ENCODE measurements around the gene CACNA1S.

Gene CACNA1S

DNA sequence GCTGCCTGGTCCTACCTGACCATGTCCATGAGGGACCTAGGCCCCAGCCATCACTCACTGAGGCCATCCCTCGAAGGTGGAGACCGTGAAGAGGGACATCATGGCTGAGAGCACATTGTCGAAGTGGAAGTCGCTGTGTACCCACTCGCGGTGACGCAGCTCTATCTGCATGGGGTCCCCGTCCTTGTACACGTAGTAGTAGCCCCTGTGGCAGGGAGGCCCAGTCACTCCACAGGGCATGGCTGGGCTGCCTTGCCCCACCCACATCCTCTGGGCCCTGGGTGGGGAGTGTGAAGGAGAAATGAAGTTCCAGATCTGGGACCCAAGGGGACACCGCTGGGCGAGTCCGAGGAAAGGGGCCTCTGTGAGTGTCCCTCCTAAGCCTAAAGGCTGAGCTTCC lies 50.3 kb downstream of the CACNA1S start:
- DNase-seq (ENCODE audit: low spot score) = no peak

DNA sequence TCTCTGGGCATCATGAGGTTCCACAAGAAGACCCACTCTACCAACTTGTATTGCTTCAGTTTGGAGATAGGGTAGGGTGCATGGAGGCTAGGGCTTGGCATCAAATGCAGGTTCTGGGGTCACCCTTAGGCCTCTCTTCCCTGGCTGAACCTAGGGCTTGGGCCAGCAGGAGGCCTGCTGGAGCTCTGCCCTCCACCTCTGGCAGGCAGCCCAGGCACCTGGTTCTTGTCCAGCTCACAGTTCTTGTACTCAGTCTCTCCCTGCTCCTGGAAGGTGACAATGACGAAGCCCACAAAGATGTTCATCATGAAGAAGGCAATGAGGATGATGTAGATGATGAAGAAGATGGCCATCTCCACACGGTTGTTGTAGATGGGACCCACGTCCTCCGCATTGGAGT lies 51.2 kb downstream of the CACNA1S start:
- DNase-seq (ENCODE audit: low spot score) = no peak

DNA sequence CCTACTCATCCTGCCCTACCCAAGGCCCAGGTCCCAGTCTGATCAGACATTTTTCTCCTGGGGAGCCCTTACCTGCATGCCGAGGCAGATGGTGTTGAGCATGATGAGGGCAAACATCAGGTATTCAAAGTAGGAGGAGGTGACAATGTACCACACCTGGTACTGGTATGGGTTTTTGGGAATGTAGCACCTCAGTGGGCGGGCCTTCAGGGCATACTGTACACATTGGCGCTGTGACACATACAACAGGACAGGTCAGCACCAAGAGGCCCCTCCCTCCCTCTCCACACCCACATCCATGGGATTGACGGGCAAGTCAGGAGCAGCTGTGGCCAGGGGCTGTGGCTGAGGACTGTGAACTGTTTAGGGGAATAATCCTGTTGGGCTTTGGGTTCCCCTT lies 51.6 kb downstream of the CACNA1S start:
- DNase-seq (ENCODE audit: low spot score) = no peak

DNA sequence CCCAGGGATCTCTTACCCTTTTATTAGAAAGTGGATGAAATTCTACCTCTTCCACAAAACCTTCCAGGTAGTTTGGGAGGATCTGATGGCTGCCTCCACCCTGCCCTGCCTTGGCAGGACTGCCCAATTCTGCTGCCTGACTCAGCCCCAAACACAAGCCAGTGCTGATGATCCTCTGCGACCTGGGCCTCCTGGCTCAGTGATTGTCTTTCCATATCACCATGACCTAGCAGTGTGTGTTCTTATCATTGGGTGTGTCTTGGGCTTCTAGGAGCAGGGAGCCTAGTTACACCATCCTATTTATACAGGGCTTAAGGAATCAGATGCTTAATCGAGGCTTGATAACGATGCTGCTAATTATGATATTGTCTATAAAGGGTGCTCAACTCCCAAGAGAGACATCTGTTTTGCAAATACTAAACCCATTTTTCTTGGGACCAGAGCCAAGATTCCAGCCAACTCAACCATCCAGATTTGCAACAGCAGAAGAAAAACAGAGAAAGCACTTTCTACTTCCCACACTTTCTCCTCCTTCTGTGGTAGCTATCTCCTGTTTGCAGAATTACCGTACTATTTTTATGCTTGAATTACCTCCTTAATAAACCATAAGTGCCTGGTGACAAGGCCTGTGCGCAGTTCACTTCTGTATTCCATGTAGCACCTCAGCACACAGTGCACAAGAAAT lies 52.2 kb downstream of the CACNA1S start:
- DNase-seq (ENCODE audit: low spot score) = no peak

DNA sequence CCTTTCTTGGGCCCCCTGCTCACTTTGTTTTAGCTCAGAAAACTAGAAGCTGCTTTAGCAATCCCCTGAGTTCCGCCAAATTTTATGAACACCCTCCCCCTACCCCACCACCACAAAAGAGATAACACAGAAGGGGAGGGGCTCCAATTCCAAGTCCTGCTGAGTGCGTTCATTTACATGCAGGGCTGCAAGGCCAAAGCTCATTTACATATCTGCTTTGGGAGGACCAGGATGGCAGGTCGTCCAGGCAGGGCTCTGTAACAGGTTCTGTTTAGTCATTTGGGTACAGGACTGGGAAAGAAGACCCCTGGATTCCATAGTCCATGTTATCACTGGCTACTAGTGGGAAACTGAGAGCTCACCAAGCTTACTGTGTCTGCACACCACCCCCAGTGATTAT lies 52.8 kb downstream of the CACNA1S start:
- DNase-seq (ENCODE audit: low spot score) = no peak

DNA sequence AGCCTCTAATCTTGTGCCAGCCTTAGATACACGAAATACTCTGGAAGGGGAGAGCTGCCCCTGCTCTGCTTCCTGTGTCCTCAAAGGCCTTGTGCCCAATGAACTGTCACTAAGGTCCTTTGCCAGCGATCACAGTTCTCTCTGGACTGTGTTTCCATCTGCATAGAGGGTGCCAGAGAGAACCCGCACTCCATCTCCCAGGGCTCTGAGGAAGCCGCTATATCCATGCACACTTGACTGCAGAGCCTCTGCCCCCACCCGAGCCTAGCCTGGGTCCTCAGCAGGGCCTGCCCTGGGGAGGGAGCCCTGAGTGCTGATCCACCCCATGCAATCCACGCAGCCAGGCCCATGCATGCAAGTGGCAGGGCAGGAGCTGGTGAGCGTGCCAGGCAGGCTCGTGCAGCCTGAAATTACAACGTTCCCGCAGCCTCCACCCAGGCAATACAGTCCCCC lies 58.1 kb downstream of the CACNA1S start:
- DNase-seq (ENCODE audit: low spot score) = no peak

DNA sequence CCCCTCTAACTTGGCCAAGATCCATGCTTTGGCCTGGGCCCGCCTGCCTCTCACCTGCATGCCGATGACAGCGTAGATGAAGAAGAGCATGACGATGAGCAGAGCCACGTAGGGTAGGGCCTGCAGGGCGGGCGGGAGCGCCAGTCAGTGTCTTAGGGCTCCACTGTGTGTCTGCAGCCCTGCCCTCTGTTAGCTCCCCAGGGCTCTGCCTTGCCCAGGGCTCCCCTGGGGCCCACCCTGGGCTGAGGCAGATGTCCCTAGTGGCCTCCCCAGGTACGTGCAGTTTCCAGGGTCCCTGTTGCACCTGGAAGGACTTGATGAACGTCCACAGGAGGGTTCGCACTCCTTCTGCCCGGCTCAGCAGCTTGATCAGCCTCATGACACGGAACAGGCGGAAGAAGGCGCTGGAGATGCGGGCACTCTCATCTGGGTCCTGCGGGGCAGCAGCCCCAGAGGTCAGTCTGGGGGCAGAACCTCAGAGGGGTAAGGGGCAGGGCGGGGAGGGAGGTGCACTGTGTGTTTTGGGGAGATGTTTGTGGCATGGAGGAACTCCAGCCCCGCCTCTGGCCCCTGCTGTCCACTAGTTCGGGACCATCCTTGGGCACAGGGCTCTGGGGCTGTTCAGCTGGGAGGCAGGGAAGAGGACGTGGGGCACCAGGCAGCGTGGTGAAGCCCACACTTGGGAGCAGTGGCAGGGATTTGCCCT lies 58.9 kb downstream of the CACNA1S start:
- DNase-seq (ENCODE audit: low spot score) = no peak

DNA sequence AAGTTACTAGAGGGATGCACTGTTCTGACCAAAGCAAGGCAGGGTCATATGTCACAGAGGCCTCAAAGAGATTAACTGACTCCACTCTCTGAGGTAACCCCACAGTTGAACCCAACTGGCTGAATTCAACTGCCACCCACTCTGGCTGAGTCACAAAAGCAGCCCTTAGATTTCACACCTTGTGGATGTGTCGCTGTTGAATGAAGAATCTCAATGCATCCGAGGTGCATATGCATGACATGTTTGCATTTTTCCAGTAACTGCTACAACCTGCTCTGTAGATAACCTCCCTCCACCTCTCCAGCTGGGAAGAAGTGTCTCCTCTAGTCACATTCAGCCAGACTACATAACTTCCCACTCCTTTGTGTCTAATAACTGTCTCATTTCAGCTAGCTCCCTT lies 60.8 kb downstream of the CACNA1S start:
- no peak for DNase-seq (ENCODE audit: low spot score)

DNA sequence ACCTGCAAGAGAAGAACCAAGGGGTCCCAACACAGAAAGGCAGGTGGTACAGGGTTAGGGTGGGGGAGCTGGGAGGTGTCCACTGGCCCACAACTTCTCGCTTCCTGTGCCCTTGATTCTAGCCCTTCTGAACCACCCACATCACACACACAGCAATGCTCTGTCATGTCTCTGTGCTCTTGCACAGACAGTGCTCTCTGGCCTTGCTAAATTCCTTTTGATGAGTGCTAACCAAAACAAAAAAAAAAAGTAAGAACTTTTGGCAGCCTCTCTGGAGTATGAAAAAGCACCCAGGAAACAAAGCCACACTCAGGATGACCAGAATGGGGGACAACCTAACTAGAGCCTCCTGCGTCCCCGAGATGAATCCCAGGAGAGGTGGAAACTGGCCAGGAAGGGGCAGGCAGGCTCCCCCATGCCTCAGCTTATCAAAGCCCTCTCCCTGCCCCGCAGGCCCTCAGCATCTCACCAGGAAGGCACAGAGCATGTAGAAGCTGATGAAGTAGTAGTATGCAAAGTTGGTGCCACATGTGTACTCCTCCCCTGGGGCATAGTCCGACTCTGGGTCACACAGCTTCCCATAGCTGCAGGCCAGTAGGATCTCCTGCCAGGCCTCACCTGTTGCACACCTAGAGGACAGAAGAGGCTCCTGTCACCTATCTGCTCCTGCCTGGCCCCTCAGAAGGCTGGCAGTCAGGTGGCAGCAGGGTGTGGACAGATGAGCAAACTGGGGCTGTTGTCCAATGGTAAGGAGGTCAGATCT lies 61.5 kb downstream of the CACNA1S start:
- DNase-seq (ENCODE audit: low spot score) = no peak

DNA sequence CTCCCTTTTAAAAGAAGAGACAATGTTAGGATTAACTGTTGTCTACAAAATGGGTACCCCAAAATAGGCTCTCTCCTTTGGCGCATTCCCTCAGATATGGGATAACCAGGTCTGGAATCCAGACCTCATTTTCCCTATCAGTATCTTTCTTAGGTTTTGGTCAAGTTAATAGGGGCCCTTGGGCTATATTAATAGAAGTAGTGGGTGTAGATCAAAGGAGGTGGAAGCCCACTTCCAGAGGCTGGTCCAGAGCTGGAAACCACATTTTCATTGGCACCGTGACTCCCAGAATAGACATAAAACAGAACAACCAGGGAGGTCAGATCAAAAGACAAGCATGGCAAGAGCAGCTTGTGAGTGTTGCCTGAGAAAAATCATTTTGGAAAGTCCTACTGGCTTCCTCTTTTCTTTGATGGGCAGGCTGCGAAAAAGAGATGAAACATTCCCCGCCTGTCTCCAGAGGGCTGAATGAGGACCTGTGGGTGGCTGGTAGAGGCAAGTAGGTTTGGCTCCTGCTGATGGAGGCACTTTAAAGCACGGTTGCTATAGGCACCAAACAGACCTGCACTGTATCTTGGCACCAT lies 62.9 kb downstream of the CACNA1S start:
- no peak for DNase-seq (ENCODE audit: low spot score)

DNA sequence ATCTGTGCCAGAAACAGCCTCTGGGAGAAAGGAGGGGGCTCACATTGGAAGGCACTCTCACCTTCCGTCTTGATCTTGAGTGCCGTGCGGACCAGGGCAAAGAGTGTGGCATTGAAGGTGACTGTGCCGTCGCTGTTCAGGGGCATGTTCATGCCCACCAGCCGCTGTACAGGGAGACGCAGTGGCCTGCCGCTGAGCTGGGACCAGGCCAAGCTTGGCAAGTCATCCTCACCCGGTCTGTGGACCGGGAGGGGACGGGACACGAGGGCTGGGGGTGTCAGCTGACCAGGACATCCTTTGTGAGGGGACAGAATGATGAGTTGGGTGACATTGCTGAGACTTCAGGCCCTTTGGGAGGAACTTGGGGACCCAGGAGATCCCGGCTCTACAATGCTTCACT lies 63.7 kb downstream of the CACNA1S start:
- no peak for DNase-seq (ENCODE audit: low spot score)

DNA sequence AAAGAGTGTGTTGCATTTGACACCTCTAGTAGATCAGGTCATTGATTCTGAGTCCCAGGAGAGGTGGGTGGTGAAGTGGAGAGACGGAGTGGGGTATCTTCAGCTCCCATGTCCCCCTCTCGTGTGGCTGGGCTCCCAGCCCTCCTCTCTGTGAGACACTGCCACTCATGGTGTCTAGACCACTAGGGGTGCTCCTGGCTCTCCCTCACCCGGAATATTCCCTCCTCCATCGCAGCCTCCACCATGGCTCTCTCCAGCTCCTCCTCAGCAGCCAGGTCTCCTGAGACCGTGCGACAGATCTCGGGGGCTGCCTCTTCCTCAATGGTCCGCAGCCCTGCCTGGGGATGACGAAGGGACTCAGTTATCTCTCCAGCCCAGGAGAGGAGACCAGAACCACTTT lies 68.1 kb downstream of the CACNA1S start:
- no peak for DNase-seq (ENCODE audit: low spot score)

DNA sequence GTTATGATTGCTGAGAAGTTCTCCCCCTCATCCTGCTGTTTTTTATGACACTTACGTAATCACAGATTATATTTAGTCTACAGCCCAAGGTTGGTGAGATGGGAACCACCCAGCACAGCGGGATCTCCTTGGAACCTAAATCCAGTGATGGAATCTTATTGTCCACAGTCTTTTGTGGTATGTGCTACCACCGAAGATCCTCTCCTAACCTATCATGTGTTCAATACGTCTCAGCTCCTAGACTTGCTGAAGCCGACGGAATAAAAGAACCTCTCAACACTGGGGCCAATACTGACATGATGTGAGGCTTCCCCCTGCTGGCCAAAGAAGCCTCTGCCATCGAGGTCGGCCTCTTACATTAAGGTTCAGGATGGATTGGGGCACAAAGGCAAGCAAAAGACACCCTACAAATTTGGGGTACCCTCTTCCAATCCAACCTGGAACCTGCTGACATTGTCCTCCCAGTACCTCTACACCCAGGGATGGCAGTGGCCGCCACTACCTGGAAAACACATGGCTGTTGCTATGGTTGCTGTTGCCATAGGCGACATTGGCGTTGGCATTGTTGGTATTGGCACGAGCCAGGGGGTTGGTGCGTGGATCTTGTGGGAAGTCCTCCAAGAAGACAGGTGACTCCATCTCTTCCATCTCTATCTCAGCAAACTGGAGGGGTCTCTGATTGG lies 69.3 kb downstream of the CACNA1S start:
- DNase-seq (ENCODE audit: low spot score) = peak; percentile 78

DNA sequence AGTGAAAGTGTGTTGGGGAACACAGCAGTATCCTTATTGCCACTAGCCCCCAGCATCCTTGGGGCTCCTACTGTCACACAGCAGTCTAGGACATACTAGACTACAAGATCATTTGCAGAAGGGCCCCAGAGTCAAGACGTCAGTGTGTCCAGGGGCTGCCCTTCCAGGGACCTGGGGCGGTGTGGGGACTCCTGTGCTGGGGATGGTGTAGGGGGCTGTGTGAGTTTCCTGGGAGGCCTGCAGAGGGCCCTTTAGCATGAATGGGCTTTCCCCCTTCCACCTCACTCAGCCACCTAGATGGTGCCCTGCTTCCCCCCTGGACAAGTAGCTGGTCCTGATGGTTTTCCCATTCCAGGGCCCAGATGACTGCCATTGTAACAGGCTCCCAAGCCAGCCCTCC lies 71.2 kb downstream of the CACNA1S start:
- DNase-seq (ENCODE audit: low spot score) = no peak

DNA sequence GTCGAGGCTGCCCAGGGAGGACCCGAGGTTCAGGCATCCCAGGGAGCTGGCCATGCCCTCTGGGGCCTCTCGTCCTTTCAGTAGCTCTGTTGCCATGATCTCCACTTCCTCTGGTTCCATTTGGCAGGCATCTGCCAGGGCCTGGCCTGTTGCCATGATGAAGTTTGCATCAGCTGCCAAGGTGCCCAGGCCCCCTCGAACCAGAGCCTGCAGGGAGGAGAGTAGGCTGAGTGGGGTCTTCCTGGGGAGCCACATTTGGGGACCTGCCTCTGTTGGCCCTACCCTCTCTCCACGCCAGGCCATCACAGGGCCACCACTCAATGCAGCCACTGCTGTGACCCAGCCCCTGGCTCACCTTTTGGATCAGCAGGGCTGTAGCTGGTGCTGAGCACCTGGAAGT lies 72.3 kb downstream of the CACNA1S start:
- no peak for DNase-seq (ENCODE audit: low spot score)

DNA sequence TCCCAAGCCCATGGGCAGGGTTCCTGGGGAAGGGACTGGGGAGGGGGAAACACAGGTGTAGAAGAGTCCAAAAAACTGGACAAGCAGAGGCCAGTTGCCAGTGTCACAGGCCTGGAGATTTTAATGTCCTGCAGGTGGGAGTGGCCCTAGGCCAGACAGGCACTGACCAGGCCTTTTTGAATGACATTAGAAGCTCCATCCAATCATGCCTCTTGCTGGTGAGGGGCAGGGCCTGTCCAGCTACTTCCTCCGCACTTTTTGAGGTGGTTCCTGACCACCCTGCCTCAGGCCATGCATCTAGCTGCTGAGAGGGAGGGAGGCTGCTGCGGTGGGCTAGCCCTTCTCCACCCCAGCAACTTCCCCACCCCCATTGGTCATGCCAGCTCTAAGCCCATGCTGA lies 72.8 kb downstream of the CACNA1S start:
- DNase-seq (ENCODE audit: low spot score) = no peak

DNA sequence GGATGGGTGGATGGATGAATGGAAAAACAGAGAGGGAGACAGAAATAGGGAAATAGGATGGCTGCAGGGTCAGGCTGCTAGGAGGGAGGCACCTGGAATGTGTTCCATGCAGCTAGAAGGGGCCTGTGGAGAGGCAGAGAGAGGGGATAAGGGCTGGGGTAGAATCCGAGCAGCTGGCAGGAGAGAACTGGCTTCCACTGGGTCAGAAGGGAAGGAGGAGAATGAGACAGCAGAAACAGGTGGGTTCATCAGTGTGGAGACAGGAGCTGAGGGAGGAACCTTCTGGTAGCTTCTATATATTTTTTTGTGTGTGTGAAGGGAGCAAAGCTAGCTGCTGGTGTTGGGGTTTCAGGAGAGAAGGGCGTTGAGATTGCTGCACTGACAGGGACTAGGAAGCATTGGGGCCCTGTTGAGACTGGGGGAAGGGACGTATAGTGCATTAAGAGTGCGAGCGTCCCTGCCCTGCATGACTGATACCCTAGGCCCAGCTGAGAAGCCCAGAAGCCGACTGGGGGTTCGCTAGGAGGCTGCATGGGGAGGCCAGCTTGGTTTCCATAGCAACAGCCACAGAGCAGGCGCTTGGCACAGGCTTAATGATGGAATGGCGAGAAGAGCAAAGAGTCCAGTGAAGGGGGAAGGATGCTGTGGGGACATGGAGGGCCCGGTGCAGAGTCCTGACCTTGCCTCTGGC lies 73.9 kb downstream of the CACNA1S start:
- no peak for DNase-seq (ENCODE audit: low spot score)

DNA sequence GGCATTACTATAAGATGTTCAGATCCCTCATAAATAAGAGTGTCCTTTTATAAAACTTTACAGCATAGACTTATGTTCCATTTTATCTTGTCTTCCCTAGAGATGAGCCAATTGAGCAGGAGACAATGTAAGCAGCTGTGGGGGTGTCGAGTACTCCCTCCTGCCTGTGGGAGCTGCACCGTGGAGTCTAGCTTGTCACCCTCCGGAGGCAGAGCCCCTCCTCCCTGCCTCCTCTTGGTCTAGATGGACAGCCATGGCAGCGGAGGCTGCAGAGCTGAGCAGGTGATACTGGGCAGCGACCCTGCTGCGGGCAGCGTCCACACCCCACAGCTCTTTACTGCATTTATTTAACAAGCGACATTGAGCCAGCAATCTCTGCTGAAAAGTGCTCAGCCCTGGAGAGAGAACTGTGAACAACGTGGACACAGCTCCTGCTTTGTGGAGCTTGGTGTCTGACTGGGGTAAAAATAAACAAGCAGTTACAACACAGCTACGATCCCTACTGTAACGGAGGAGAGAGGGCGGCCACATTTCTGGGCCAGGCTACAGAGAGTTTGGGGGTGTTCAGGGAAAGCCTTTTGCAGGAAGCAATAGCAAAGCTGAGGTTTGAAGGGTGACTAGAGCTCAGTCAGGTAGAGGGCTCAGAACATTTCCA lies 75.9 kb downstream of the CACNA1S start:
- no peak for DNase-seq (ENCODE audit: low spot score)

DNA sequence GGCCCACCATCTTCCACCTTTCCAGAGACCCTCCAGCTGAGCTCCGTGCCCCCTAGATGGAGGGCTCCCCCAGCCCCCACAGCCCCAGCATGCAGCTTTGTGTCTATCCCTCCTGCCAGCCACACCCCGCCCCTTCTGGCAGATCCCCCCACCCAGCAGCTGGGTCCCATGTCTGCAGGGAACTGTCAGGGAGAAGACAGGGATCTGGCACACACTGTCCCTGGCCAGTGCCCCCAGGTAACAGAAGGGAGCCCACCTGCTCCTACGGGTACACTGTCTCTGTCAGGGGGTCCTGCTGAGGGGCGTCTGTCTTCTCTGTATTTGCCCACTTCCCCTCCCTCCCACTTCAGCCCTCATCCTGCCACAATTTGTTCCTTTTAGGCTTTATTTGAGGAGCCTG lies 77.6 kb downstream of the CACNA1S start:
- no peak for DNase-seq (ENCODE audit: low spot score)

DNA sequence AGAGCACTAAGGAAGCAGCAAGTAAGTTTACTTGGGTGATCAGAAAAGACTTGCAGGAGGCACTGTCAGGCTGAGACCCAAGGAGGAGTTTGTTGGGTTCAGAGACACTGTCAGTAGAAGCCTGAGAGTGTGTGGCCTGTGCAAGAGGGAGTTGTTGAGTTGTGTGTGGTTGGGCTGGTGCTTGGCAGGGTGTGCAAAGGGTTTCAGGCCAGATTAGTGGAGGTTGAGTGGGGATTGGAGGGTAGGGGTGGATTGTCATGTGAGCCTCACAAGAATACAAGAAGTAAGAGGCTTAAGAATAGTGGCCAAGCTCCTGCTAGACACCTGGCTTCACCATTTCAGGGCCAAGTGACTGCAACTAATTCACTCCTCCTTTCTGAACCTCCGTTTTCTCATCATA lies 79.8 kb downstream of the CACNA1S start:
- DNase-seq (ENCODE audit: low spot score) = no peak

DNA sequence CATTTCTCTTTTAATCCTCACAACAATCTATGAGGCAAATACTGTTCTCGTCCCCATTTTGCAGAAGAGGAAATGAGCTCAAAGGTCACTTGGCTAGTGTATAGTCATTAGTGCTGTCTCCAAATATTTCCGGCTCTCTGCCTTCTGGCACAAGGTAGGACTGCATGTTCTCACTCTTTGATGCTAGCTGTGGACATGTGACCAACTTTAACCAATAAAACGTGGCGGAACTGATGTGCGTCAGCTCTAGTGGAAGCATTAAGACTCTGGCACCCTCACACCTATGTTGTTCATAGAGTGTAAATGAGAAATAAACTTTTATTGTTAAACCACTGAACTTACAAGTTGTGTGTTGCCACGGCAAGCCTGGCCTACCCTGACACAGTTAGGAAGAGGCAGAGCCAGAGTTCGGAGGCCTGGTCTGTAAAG lies 83.8 kb downstream of the CACNA1S start:
- DNase-seq (ENCODE audit: low spot score) = no peak

Data from CD4-positive, alpha-beta T cell treated with Interleukin-2 at 100 ng/mL for 4 hours (primary cell).